Ishikawa (cell line): ENCODE data around the gene KANK3.

Source experiments
- CEBPB ChIP-seq: IDR thresholded peaks from 2 replicates; pipeline ENCODE4 v1.6.1; 2012
- CREB1 ChIP-seq: IDR thresholded peaks from 2 replicates; pipeline ENCODE4 v1.6.1; 2012; ENCODE audit warnings: low read depth
- EP300 ChIP-seq: IDR thresholded peaks from 2 replicates; pipeline ENCODE4 v1.6.1; 2012; ENCODE audit warnings: borderline replicate concordance
- FOXM1 ChIP-seq: IDR thresholded peaks from 2 replicates; pipeline ENCODE4 v1.6.1; 2012; ENCODE audit warnings: low read depth, borderline replicate concordance
- NFIC ChIP-seq: IDR thresholded peaks from 2 replicates; pipeline ENCODE4 v1.6.1; 2012
- RAD21 ChIP-seq: IDR thresholded peaks from 2 replicates; pipeline ENCODE4 v1.6.1; 2012; ENCODE audit warnings: low read depth
- TAF1 ChIP-seq: IDR thresholded peaks from 2 replicates; pipeline ENCODE4 v1.6.1; 2012; ENCODE audit warnings: low read depth, mild to moderate bottlenecking
- TEAD4 ChIP-seq: IDR thresholded peaks from 2 replicates; pipeline ENCODE4 v1.6.1; 2012
- USF1 ChIP-seq: IDR thresholded peaks from 2 replicates; pipeline ENCODE4 v1.6.1; 2012
- YY1 ChIP-seq: IDR thresholded peaks from 2 replicates; pipeline ENCODE4 v1.6.1; 2012; ENCODE audit warnings: low read depth
- TF ChIP-seq, protein P1 (sequence below): IDR thresholded peaks from 2 replicates; pipeline ENCODE4 v1.6.1; 2012

- TF ChIP-seq YY1 (no peak), TEAD4 (no peak), EP300 (no peak), TAF1 (no peak), CEBPB (no peak), USF1 (no peak), CREB1 (no peak), RAD21 (no peak), FOXM1 (no peak), NFIC (no peak)
- TF ChIP-seq, protein P1, sequence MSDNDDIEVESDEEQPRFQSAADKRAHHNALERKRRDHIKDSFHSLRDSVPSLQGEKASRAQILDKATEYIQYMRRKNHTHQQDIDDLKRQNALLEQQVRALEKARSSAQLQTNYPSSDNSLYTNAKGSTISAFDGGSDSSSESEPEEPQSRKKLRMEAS = no peak
Measured at GRCh38 chr19:8371011-8371804, 28.1 kb upstream of the KANK3 start.
